ENCODE results near the gene KCNT2.

DNA sequence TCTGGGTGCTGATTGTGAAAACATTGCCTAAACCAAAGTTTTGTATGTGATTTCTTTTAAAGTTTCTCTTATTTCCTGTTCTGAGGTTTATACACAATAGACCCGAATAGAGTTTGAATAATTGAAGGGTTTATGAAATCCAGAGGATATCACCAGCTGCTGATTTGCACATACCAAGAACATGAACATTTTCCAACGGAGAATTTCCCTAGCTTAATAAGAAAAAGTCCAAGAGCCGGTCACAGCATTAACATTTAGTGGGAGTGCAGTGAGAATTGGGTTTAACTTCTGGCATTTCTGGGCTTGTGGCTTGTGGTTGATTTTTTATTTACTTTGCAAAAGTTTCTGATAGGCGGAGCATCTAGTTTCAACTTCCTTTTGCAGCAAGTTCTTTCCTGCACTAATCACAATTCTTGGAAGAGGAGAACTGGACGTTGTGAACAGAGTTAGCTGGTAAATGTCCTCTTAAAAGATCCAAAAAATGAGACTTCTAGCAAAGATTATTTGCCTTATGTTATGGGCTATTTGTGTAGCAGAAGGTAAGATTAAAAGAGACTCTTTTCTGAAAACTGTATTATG is 43.5 kb upstream of the KCNT2 start, which contains the start of gene CFH:
- TF ChIP-seq HSF4 (CRISPR knock-in tag; IDR thresholded peaks at IDR 0.05; ENCODE audit: borderline replicate concordance) (no peak), AFF4 (CRISPR knock-in tag; IDR thresholded peaks at IDR 0.05) (no peak), IRF2 (CRISPR knock-in tag; IDR thresholded peaks at IDR 0.05) (no peak), FOXK1 (CRISPR knock-in tag; IDR thresholded peaks at IDR 0.05; ENCODE audit: borderline replicate concordance) (no peak), EGR1 (conservative IDR thresholded peaks at IDR 0.05) (no peak), CTCF (IDR thresholded peaks at IDR 0.05 in 2 of 3, conservative IDR thresholded peaks at IDR 0.05 in 1 of 3; ENCODE audit: insufficient read depth in 2 of 3, low read depth in 1 of 3, low read length in 3 of 3) (no peak)
- TF ChIP-seq, protein P1, sequence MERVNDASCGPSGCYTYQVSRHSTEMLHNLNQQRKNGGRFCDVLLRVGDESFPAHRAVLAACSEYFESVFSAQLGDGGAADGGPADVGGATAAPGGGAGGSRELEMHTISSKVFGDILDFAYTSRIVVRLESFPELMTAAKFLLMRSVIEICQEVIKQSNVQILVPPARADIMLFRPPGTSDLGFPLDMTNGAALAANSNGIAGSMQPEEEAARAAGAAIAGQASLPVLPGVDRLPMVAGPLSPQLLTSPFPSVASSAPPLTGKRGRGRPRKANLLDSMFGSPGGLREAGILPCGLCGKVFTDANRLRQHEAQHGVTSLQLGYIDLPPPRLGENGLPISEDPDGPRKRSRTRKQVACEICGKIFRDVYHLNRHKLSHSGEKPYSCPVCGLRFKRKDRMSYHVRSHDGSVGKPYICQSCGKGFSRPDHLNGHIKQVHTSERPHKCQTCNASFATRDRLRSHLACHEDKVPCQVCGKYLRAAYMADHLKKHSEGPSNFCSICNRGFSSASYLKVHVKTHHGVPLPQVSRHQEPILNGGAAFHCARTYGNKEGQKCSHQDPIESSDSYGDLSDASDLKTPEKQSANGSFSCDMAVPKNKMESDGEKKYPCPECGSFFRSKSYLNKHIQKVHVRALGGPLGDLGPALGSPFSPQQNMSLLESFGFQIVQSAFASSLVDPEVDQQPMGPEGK (CRISPR knock-in tag; IDR thresholded peaks at IDR 0.05; ENCODE audit: borderline replicate concordance) = no peak
